Caco-2 (cell line): ENCODE data around the gene MYO9B. TPM values are rescaled to one million over a fixed set of nuclear protein-coding genes. Genes with fewer than 3 reads are reported as not detected.

Experiments used
- BruUV-seq: library from RNA; stranded (reverse); fragments of 400-500 nt; replicated peaks from 2 replicates; lab custom pipeline; 2021; lab: Mats Ljungman, UMichigan
- CTCF ChIA-PET: fragments of 300-600 bp; sonication (Branson Sonifier 250); formaldehyde crosslinking; loops from one replicate; lab custom pipeline; 2022; ENCODE audit warnings: antibody characterized with exemption; lab: Charles Lee
- POLR2A ChIA-PET: fragments of 300-600 bp; sonication (Branson Sonifier 250); formaldehyde crosslinking; loops from one replicate; lab custom pipeline; 2022; ENCODE audit warnings: antibody characterized with exemption; lab: Charles Lee
- DNase-seq, 2 experiments: peaks; one replicate each; pipeline versions ENCODE4 v3.0.0 to v3.0.0-alpha.2; 2020 to 2022
- H3K27me3 ChIP-seq: replicated peaks from 2 replicates; pipeline ENCODE4 v1.6.0; 2011; ENCODE audit warnings: low read length; ENCODE audit not compliant: control insufficient read depth, insufficient read depth
- H3K36me3 ChIP-seq: 2 replicates; pipeline ENCODE4 v1.5.1; 2011; ENCODE audit warnings: low read length; ENCODE audit not compliant: control insufficient read depth, insufficient read depth
- H3K4me1 ChIP-seq: fragments of 250-450 bp; sonication (Bioruptor Pico); 2 replicates; pipeline ENCODE4 v1.5.1; 2020; ENCODE audit warnings: mild to moderate bottlenecking
- H3K4me3 ChIP-seq: 2 replicates; pipeline ENCODE4 v1.5.1; 2011; ENCODE audit warnings: low read depth, mild to moderate bottlenecking, control low read depth, low read length
- H3K9me3 ChIP-seq: fragments of 250-450 bp; sonication (Bioruptor Pico); 2 replicates; pipeline ENCODE4 v1.5.1; 2020; ENCODE audit warnings: mild to moderate bottlenecking, moderate library complexity
- H3K27ac Mint-ChIP-seq: one replicate; pipeline ENCODE4 v1.8.0; 2022; ENCODE audit warnings: mixed read lengths; ENCODE audit not compliant: unreplicated experiment
- H3K27me3 Mint-ChIP-seq: one replicate; pipeline ENCODE4 v1.8.0; 2022; ENCODE audit warnings: mixed read lengths; ENCODE audit not compliant: insufficient read depth, unreplicated experiment
- H3K36me3 Mint-ChIP-seq: one replicate; pipeline ENCODE4 v1.8.0; 2022; ENCODE audit warnings: mild to moderate bottlenecking, mixed read lengths; ENCODE audit not compliant: insufficient read depth, unreplicated experiment
- H3K4me1 Mint-ChIP-seq: one replicate; pipeline ENCODE4 v1.8.0; 2022; ENCODE audit warnings: low read depth, mixed read lengths; ENCODE audit not compliant: unreplicated experiment
- H3K4me3 Mint-ChIP-seq: one replicate; pipeline ENCODE4 v1.8.0; 2022; ENCODE audit warnings: mild to moderate bottlenecking, moderate library complexity, mixed read lengths; ENCODE audit not compliant: unreplicated experiment
- H3K9me3 Mint-ChIP-seq: one replicate; pipeline ENCODE4 v1.8.0; 2022; ENCODE audit warnings: mixed read lengths; ENCODE audit not compliant: unreplicated experiment
- intact Hi-C: fragments of 100-400 bp; cut with micrococcal nuclease; formaldehyde crosslinking; loops from one replicate; pipeline ENCODE4 v1.10.0; 2022; ENCODE audit not compliant: unreplicated experiment
- total RNA-seq: library from RNA; stranded (reverse); gene quantifications from 2 replicates; pipeline ENCODE4 v1.2.3, GENCODE V29; 2022
- TF ChIP-seq, protein P1 (sequence below), 2 experiments: fragments of 200-600 bp in 1 of 2; IDR thresholded peaks; 1 replicate in 1 of 2; 2 replicates in 1 of 2; pipeline versions ENCODE4 v1.5.1 to v1.8.0; 2011 to 2022; ENCODE audit warnings: antibody characterized with exemption in 1 of 2, control low read depth in 1 of 2, inconsistent platforms in 1 of 2, low read depth in 1 of 2, low read length in 1 of 2, mild to moderate bottlenecking in 1 of 2, moderate library complexity in 1 of 2; ENCODE audit not compliant: insufficient read depth in 1 of 2, severe bottlenecking in 1 of 2, unreplicated experiment in 1 of 2

The MYO9B gene
- total RNA-seq, 1 experiment from 2014 or later, result 47.6 TPM

DNA sequence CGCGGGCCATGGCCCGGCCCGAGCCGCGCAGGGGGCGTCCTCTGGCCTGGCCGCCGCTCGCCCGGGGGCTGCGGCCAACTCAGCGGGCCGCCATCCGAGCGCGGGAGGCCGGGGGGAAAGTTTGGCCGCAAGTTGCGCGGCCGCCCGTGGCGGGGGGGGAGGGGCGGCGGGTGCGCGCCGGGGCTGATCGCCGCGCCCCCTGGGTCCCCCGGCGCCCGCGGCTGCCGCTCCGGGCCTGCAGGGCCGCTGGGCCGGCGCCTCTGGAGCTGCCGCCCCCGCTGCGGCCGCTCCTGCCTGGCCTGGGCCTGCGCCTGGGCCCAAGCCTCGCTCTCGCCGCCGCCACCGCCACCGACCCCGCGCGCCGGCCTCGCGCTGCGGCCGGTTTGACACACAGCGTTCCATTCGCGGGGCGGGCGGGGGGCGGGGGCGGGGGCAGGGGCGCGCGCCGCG lies 170.0 kb downstream of the MYO9B start, which contains the start of gene NR2F6:
NR2F6 (minus strand) TSS at position 385 of the 450 bp plus-strand sequence. CDS start 699 bp downstream, outside the sequence.
- Mint-ChIP-seq H3K27ac (peak within 1 kb of the TSS; percentile 92), H3K27me3 (no peaks in the 10 kb centered on the region), H3K36me3 (peaks cover 54% of the 10 kb centered on the region), H3K4me1 (peaks cover 29% of the 10 kb centered on the region), H3K9me3 (no peaks in the 10 kb centered on the region), H3K4me3 (peak within 1 kb of the TSS; percentile 94)
- no peak for DNase-seq
- CTCF ChIA-PET, result interaction anchor here (0.7 kb wide), 1 partner anchor 210 kb away, joined by 4 read pairs; no protein-coding TSS in a partner anchor
- peaks cover 62% of the 10 kb centered on the region for H3K4me1 ChIP-seq
- no peaks in the 10 kb centered on the region for H3K27me3 ChIP-seq
- no TSS peak for BruUV-seq
- TF ChIP-seq, protein P1, sequence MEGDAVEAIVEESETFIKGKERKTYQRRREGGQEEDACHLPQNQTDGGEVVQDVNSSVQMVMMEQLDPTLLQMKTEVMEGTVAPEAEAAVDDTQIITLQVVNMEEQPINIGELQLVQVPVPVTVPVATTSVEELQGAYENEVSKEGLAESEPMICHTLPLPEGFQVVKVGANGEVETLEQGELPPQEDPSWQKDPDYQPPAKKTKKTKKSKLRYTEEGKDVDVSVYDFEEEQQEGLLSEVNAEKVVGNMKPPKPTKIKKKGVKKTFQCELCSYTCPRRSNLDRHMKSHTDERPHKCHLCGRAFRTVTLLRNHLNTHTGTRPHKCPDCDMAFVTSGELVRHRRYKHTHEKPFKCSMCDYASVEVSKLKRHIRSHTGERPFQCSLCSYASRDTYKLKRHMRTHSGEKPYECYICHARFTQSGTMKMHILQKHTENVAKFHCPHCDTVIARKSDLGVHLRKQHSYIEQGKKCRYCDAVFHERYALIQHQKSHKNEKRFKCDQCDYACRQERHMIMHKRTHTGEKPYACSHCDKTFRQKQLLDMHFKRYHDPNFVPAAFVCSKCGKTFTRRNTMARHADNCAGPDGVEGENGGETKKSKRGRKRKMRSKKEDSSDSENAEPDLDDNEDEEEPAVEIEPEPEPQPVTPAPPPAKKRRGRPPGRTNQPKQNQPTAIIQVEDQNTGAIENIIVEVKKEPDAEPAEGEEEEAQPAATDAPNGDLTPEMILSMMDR (IDR thresholded peaks at IDR 0.05; ENCODE audit: insufficient read depth in 1 of 2, low read depth in 1 of 2, low read length in 1 of 2, severe bottlenecking in 1 of 2, unreplicated experiment in 1 of 2), result no peak
- POLR2A ChIA-PET, result interaction anchor here (1.9 kb wide), 2 partner anchors 19 to 21 kb away, joined by 8 to 15 read pairs; partner anchors contain the start of genes BABAM1 and OCEL1
- H3K4me3 ChIP-seq, result peak within 1 kb of the TSS; percentile 78
- intact Hi-C loops, result loop anchor here (5.0 kb wide), 1 partner anchor 37 kb away; the partner anchor contains the start of gene ANKLE1
- no peaks in the 10 kb centered on the region for H3K9me3 ChIP-seq
- no peaks in the 10 kb centered on the region for H3K36me3 ChIP-seq

DNA sequence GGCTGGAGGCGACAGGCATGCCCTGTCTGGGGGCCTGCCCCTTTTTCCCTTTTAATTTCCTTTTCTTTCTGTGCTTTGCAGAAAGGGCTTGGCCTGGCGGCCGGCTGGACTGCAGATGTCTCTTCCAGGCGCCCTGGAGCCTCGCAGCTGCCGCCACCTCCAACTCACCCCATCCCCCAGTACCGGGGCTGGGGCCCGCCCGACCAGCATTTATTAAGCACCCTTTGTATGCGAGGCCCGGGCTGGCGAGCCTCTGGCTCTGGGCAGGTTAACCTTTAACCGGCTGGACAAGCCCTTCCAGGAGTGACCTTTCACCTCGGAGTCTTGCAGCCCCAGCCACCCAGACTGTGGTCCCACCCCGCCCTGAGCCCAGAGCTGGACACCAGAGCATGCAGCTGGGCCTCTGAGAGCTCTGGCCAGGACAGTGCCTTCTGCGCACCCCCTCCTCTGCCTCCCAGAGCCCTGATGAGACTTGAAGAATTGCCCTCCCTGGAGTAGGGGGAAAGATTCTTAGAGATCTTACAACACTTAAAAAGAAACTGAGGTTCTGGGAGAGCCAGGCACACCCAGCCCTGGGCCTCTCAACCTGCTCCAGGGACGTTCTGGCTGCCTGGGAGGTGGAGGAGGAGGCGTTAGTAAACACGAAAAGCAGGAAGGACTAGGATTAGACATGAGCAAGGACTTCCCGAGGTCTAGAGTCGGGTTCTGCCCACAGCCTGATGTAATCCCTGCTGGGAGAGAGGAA lies 171.3 kb downstream of the MYO9B start:
- Mint-ChIP-seq H3K27ac (peak overlapping the region; percentile 92), H3K9me3 (no peaks in the 10 kb centered on the region), H3K27me3 (no peaks in the 10 kb centered on the region), H3K4me3 (peak overlapping the region; percentile 94), H3K36me3 (peaks cover 41% of the 10 kb centered on the region), H3K4me1 (peaks cover 23% of the 10 kb centered on the region)
- Histone ChIP-seq H3K36me3 (no peaks in the 10 kb centered on the region), H3K4me3 (peak overlapping the region; percentile 31), H3K9me3 (no peaks in the 10 kb centered on the region), H3K27me3 (no peaks in the 10 kb centered on the region), H3K4me1 (peaks cover 49% of the 10 kb centered on the region)
- DNase-seq, result peak; percentile 91 to 94
- intact Hi-C loops, result loop anchor here (1.0 to 5.0 kb wide), 3 partner anchors 14 to 35 kb away; partner anchors contain the start of genes ANKLE1 and OCEL1
- ChIA-PET POLR2A (interaction anchor here (0.6 to 1.9 kb wide), 4 partner anchors 20 to 58 kb away, joined by 3 to 15 read pairs (median 6); partner anchors contain the start of genes BABAM1 and OCEL1), CTCF (interaction anchor here (0.5 to 1.0 kb wide), 6 partner anchors 8 to 220 kb away, joined by 3 to 4 read pairs (median 3); partner anchors contain the start of genes ANKLE1 and USE1)
- TF ChIP-seq, protein P1 (IDR thresholded peaks at IDR 0.05; ENCODE audit: insufficient read depth in 1 of 2, low read depth in 1 of 2, low read length in 1 of 2, severe bottlenecking in 1 of 2, unreplicated experiment in 1 of 2), result no peak
- no TSS peak for BruUV-seq
